Dedifferentiated amniotic fluid mesenchymal stem cell (primary cell): ENCODE data around the gene DUS1L.

ENCODE experiments used
- DNase-seq: peaks from one replicate; pipeline ENCODE4 v3.0.0-alpha.2; 2016; ENCODE audit errors: extremely low spot score

The DUS1L gene

GRCh38 chr17:82023447-82024241 is 42.0 kb downstream of the DUS1L start:
- DNase-seq: no peak

GRCh38 chr17:82022981-82023446 is 42.6 kb downstream of the DUS1L start, which contains the start of gene LRRC45:
TSS of gene LRRC45 (plus strand) at chr17:82023305. CDS start at chr17:82023644, 339 bp downstream.
- peak; percentile 99 for DNase-seq

GRCh38 chr17:82022310-82022980 is 43.2 kb downstream of the DUS1L start, which contains the start of gene CENPX:
TSS of gene CENPX (minus strand) at chr17:82022878. CDS start at chr17:82022861, 17 bp downstream.
- DNase-seq: no peak

GRCh38 chr17:82021900-82022309 is 43.7 kb downstream of the DUS1L start:
- DNase-seq: no peak

- peak; percentile 63 for DNase-seq
Measured at GRCh38 chr17:82021107-82021899, 44.3 kb downstream of the DUS1L start.

GRCh38 chr17:82020572-82021106 is 45.0 kb downstream of the DUS1L start:
- DNase-seq: no peak

- peak; percentile 16 for DNase-seq
Measured at GRCh38 chr17:82019690-82020571, 45.7 kb downstream of the DUS1L start.

GRCh38 chr17:82018989-82019689 is 46.5 kb downstream of the DUS1L start:
- DNase-seq: no peak

GRCh38 chr17:82018152-82018988 is 47.2 kb downstream of the DUS1L start:
- no peak for DNase-seq

GRCh38 chr17:82017612-82018151 is 47.9 kb downstream of the DUS1L start:
- no peak for DNase-seq

GRCh38 chr17:82016875-82017459 is 48.6 kb downstream of the DUS1L start:
- DNase-seq: no peak

GRCh38 chr17:82016061-82016874 is 49.3 kb downstream of the DUS1L start:
- no peak for DNase-seq

GRCh38 chr17:82015311-82015971 is 50.2 kb downstream of the DUS1L start:
- DNase-seq: no peak

- no peak for DNase-seq
Measured at GRCh38 chr17:82014971-82015310, 50.7 kb downstream of the DUS1L start.

GRCh38 chr17:82014432-82014831 is 51.2 kb downstream of the DUS1L start:
- DNase-seq: no peak

GRCh38 chr17:82013772-82014321 is 51.8 kb downstream of the DUS1L start:
- DNase-seq: no peak

GRCh38 chr17:82013341-82013740 is 52.3 kb downstream of the DUS1L start:
- no peak for DNase-seq
